ES-I3 (cell line): ENCODE data around the gene BARX1.

Source experiments
- H3K36me3 ChIP-seq: 2 replicates; pipeline ENCODE4 v1.6.1; 2013; ENCODE audit warnings: mild to moderate bottlenecking, low read length, control low read depth, moderate library complexity; ENCODE audit not compliant: insufficient read depth
- H3K4me1 ChIP-seq: 2 replicates; pipeline ENCODE4 v1.6.1; 2013; ENCODE audit warnings: mild to moderate bottlenecking, control low read depth, low read length; ENCODE audit not compliant: insufficient read depth
- H3K9ac ChIP-seq: 2 replicates; pipeline ENCODE4 v1.6.1; 2013; ENCODE audit warnings: low read depth, mild to moderate bottlenecking, low read length, moderate library complexity
- H3K9me3 ChIP-seq: 2 replicates; pipeline ENCODE4 v1.6.1; 2013; ENCODE audit warnings: mild to moderate bottlenecking, low read length, moderate library complexity; ENCODE audit not compliant: control insufficient read depth, insufficient read depth

The BARX1 gene

DNA sequence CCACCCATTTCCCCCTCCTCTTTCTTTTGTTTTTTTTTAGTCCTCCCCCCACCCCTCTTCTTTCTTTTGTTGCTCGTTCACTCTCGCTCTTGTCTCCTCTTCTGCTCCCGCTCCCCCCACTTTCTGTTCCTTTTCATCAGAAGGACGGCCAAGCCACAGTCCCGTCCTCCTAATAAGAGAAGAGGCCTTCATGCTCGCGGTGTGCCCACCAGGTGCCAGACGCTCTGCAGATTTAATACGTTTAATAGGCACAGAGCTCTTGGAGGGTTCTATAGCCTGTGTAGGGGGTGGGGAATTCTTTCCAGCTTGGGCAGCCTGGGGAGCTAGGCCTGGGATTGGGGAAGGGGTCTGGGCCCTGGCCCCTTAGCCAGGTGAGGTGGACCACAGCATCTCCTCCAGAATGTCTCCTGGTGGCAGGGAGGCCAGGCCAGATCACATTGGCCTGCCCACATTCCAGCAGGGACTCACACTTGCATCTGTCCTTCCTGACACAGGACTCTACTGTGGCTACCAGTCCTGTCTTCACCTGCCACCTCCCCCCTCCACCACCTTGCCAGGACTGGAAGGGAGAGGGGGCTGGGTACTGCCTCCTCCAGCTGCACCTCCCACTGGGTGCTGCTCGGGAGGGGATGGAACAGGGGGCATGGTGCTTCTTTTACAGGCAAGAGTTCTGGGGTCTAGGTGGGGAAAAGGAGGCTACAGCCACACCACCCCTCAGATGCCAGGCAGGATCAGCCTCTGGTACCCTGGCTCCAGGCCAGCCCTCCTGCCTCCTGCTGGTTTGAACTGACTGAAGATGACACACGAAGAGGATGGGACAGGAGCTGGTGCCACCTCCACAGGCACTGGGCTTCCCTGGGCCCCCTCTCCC lies 6.1 kb upstream of the BARX1 start:
- no peak overlapping the region; the same call in 1 of the 2 replicates for H3K9ac ChIP-seq
- H3K36me3 ChIP-seq: no peaks in the 10 kb centered on the region
- no peaks in the 10 kb centered on the region for H3K9me3 ChIP-seq
- H3K4me1 ChIP-seq: no peaks in the 10 kb centered on the region; the same call in 1 of the 2 replicates

DNA sequence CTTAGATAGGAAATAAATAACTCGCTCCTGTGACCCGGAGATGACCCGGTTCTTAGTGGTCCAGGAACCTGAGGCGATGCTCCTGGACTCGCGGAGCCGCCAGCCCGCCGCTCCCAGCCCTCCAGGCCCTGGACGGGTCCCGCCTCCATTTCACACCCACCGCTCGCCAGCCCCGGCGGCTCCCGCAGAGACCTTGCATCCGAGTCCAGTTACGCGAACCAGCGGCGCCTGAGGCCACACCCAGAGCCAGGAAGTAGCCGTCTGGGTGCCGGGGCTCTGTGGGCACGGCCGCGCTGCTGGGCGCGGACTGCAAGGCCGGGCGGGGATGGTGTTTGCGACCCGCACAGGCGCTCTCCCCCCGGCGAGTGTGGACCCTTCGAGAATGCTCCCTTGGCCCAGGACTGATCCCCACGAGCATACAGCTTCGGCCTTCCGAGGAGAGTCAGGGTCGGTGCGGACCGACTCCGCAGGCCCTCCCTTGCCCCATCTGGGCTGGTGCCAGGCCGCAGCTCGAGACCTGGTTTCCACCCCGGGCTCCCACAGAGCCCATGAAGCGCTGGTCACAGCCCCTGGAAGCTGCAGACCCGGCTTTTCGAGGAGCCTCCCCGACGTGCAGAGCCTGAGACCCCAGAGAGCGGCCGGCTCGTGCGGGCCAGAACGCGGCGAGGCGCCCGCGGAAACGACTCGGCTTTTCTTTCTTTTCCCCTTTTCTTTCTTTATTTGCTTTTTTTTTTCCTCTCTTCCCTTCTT lies 5.2 kb upstream of the BARX1 start:
- no peaks in the 10 kb centered on the region for H3K9me3 ChIP-seq
- no peaks in the 10 kb centered on the region; the same call in 1 of the 2 replicates for H3K4me1 ChIP-seq
- no peak overlapping the region; the same call in 1 of the 2 replicates for H3K9ac ChIP-seq
- H3K36me3 ChIP-seq: no peaks in the 10 kb centered on the region

DNA sequence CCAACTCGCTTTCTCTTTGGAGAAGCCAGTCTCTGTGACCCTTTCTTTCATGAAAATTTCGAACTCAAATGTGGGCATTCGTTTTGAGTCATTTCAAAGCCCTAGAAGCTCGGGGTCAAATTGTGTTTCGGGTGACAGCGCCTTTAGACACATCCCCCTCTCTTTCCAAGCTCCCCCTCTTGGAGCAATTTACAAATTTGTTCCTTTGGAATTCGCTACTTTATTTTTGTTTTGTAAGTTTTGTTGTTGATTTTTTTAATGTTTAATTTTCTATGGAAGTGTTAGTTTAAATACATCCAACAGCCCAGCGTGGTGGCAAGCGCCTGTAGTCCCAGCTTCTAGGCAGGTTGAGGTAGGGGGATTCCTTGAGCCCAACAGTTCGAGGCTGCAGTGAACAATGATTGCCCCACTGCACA lies 4.6 kb upstream of the BARX1 start:
- Histone ChIP-seq H3K36me3 (no peaks in the 10 kb centered on the region), H3K9me3 (no peaks in the 10 kb centered on the region), H3K9ac (no peak overlapping the region), H3K4me1 (no peaks in the 10 kb centered on the region; the same call in 1 of the 2 replicates)

DNA sequence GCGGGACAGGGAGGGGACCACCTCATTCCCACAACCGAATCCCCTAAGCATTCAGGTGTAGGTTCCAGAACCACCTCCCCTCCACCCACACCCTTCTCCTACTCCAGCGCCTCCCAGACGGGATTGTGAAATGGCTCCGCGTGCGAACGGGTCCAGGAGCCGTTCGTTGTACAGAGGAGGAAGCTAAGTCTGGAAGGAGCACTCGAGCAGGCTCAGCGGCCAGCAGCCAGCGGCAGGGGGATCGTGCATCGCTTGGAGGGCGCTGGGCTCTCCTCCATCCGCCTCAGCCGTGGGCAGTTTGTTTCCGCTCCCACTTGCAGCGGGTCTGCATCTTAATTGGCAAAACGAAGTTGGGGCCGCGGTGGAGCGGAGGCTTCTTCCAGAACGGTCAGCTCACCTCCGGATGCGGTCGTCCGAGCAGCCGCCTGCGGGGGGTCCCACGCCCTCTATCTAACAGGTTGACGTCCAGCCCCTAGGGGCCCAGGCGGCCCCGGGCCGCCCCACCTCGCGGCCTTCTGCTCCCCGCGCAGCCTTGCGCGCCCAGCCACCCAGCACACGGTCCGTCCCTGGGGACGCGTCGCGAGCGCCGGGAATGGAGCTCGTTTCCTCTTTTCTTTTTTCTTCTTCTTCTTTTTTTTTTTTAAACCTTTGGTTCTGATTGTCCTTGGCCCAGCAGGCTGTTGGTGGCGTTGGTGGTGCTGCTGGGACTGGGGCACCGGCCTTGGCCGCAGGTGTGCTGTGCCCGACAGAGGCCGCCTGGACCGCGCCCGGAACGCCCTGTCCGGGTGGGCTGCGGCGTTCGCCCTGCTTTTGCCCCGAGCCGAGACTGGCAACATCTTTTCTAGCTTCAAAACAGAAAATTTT lies 3.9 kb upstream of the BARX1 start:
- Histone ChIP-seq H3K4me1 (no peaks in the 10 kb centered on the region; the same call in 1 of the 2 replicates), H3K36me3 (no peaks in the 10 kb centered on the region), H3K9me3 (no peaks in the 10 kb centered on the region), H3K9ac (peak overlapping the region; percentile 38; the same call in 1 of the 2 replicates)

DNA sequence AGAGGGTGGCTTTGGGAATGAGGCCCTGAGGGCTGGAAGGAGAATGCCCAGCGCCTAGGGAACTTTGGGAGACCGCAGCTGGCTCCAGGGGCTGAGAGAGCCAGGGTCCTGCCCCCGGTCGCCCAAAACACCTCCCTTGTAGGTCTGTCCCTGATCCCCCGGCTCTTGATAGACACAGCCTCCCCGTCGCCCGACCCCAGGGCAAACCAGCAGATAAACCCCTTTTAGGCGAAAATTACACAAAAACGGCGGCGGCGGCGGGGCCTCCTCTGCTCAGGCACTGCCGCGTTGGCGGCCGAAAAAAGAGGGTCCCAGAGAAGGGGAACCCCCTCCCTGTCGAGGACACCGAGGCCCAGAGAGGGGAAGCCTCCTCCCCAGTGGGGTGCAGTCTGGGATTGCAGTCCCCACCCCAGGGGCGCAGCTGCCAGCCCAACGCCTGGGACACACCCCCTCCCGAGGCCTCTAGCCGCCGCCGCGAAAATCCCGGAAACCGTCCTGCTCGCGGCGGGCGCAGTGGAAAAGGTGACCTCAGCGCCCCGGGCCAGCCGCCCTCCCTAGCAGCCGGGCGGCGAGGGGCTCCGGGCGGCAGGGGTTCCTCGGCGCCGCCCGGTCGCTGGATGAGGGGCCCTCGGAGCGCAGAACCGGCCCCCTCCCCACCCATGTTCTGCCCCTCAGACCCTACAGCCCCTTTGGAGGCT lies 3.1 kb upstream of the BARX1 start:
- peak overlapping the region; percentile 38; the same call in 1 of the 2 replicates for H3K9ac ChIP-seq
- peaks cover 3% of the 10 kb centered on the region for H3K4me1 ChIP-seq
- H3K36me3 ChIP-seq: no peaks in the 10 kb centered on the region
- no peaks in the 10 kb centered on the region for H3K9me3 ChIP-seq

DNA sequence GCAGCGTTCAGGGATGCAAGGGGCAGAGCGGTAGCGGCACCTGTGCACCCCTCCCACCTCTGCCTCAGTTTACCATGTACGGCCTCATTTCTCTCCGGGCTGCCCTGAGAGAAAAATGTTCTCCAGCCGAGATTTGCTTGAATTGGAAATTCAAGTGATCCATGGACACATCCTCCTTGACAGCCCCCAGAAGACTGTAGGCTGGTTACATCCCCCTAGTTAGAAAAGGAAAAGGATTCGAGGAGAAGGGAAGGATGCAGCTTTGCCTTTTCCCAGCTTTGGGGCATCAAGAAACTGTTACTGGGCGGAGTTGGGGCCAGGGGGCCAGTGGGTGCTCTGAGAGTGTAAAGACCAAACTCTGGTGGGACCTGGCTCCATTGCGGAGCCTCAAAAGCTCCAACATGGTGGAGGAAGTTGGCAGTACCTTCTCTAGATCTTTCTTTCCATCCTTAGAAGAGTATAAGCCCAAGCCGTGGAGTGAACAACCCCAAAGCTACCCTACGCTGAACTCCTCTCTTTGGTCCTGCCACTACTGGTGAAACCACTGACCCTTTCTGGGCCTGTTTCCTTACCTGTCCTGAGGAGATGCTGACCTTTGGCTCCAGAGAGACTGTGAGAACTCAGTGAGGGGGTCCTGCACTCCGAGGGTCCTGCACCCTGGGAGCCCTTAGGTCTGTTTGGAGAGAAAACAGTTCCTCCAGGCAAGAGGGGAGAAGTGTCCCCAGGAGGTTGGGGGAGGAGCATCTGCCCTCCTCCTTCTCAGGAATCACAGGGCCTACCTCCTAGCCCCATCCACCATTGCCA lies 1.0 kb upstream of the BARX1 start:
- peak overlapping the region; percentile 31; the same call in 1 of the 2 replicates for H3K9ac ChIP-seq
- H3K4me1 ChIP-seq: peaks cover 7% of the 10 kb centered on the region
- H3K9me3 ChIP-seq: no peaks in the 10 kb centered on the region
- no peaks in the 10 kb centered on the region for H3K36me3 ChIP-seq

DNA sequence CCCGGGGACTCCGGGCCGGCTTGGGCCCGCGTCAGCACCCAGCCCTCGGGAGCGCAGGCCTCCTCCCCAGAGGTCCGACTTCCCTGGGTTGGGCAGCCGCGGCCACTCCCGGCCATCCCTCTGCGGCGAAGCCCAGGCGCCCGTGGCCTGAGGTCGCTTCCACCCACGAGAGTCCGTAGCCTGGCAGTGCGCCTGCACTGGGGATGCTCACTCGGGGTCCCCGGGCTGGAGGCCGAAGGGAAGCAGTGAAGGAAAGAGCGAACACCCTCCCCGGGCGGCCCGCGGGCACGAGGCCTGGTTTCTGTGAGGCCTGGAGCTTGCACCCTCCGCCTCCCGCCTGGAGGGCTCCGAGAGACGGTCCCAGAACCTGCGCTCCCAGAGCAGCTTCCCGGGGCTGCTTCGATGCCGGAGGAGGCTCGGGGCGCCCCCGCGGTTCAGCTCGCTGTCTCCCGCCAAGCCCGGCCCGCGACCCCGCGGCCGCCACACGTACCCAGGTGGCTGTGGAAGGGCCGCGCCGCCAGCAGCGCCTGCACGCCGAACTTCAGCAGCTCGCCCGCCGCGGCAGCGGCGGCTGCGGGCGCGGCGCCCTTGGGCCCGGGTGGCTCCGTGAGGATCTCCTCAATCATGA lies 607 bp downstream of the BARX1 start:
- no peaks in the 10 kb centered on the region for H3K9me3 ChIP-seq
- peaks cover 7% of the 10 kb centered on the region for H3K4me1 ChIP-seq
- H3K36me3 ChIP-seq: no peaks in the 10 kb centered on the region
- peak overlapping the region; percentile 29 for H3K9ac ChIP-seq

DNA sequence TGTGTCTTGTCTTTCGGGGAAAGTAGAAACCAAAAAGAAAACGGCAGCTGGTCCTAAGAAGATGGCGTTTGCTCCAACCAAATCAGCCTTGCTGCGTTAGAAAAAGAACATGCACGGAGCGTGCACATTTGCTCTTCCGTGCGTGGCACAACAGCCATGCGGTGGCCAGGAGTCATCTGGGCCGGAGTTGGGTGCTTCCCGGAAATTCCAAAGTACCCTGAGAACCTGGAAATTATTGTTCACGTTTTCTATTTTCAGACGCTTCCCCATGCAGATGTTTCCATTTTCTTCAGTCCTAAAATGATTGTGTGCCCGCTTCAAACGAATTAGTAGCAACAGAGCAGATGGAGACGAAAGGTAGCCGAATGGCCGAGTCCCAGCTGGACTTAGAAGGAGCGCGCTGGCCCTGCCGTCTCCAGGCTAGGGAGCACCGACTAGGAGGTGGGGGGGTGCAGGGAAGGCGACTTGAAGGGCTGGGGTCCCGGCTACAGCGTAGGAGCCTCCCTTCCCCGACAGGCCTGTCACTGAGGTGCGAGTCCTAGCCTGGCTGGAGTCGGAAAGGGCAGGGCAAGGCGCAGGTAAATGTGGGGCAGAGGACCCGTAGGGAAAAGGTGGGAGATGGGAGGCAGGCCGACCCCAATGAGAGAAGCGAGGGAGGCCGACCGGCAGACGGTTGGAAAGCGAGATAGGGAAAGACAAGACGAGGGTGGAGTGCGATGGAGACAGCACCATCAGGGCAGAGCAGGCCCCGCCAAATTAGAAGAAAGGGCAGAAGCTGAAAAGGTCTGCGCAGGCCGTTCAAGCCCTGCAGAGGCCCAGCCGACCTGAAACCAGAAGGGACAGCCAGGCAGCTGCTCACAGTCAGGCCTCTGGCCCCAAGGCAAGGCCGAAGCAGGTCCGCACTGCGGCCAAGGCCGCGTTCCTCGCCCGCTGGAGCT lies 1.4 kb downstream of the BARX1 start:
- Histone ChIP-seq H3K4me1 (peaks cover 7% of the 10 kb centered on the region), H3K9ac (peak overlapping the region; percentile 29; the same call in 1 of the 2 replicates), H3K9me3 (no peaks in the 10 kb centered on the region), H3K36me3 (no peaks in the 10 kb centered on the region)

DNA sequence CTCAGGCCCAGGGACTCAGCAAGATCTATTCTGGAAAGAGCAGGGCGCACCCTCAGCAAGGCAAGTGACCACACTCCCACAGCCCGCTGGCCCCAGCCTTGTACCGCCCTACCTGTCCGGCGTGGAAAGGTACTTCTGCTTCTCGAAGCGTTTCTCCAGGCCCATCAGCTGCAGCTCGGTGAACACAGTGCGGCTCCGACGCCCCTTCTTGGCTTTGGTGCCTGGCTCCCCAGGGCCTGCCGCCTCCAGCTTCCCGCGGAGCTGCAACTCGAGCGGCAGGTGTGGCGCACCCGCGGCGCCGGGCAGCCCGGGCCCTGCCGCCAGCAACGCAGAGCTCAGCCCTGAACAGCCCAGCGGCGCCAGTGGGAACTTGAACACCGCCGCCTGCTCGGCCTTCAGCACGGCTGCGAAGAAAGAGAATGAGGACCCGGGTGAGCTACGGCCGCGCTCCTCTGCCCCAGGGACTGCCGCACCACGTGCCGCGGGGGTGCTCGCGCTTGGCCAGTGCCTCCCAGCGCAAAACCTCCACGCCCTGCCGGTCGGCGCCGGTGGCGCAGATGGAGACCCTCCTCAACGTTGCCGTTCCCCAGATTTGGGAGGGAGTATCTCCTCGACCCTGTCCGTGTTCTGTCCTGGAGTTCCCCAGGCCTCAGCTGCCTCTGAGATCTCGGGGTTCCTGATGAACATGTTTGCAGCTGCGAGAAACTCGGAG lies 2.2 kb downstream of the BARX1 start:
- no peaks in the 10 kb centered on the region for H3K9me3 ChIP-seq
- peaks cover 8% of the 10 kb centered on the region for H3K4me1 ChIP-seq
- no peaks in the 10 kb centered on the region for H3K36me3 ChIP-seq
- H3K9ac ChIP-seq: peak overlapping the region; percentile 21; the same call in 1 of the 2 replicates

DNA sequence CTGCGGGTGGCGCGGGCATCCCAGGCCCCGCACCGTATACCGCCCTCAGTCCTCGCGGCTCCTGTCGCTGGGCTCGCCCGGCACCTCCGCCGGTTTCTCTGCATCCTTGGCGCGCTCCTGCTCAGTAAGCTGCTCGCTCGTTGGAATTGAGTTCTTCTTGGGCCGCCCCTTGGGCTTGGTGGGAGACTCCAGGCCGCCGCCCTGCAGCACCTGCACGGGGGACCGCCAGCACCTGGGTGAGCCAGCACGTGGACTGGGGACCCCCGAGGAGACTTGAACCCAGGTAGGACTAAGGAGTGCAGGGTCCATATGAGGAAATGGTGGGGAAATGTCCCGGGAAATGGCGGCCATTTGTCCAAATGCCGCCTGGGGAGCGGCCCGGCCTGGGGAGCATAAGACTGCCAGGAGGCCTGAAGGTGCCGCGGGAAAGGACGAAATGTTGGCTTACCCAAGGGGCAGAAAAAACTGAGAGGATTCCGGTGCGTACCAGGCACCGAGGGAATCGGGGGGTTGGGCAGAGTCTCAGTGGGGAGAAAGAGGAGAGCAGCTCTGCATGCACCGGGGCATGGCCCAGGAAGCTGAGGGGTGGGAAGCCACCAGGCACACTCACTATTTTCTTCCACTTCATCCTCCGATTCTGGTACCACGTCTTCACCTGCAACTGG lies 2.9 kb downstream of the BARX1 start:
- H3K4me1 ChIP-seq: peaks cover 13% of the 10 kb centered on the region
- peak overlapping the region; percentile 28; the same call in 1 of the 2 replicates for H3K9ac ChIP-seq
- H3K9me3 ChIP-seq: no peaks in the 10 kb centered on the region
- no peaks in the 10 kb centered on the region for H3K36me3 ChIP-seq

DNA sequence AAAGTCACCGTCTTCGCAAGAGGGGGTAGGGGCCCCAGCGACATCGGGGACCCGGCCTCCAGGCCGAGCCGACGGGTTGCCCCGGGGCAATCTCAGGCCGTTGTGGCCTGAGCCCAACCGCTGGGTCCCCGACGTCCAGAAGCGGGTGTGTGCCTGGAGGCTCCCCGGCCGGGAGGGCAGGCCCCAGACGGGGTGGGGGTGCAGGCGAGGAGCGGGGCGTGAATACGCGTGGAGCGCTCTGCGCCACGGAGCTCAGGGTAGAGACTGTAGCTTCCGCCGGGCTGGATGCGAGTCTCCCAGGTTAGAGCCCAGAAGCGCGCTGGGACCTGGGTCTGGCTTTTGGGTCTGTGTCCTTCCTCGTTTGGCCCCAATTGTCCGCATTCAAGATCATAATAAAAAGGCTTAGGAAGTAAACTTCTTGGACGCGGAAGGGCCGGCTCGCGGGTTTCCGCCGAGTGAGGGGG lies 3.5 kb downstream of the BARX1 start:
- H3K4me1 ChIP-seq: peaks cover 19% of the 10 kb centered on the region

More for the DNA sequence above, 3.5 kb downstream of the BARX1 start:
- no peaks in the 10 kb centered on the region for H3K9me3 ChIP-seq
- peak overlapping the region; percentile 28 for H3K9ac ChIP-seq
- no peaks in the 10 kb centered on the region for H3K36me3 ChIP-seq
